PC-9 (cell line): ENCODE results near the gene CRTC1. TPM values are rescaled to one million over a fixed set of nuclear protein-coding genes. Genes with fewer than 3 reads are reported as not detected.

Source experiments
- BruUV-seq: library from RNA; stranded (reverse); fragments of 400-500 nt; replicated peaks from 2 replicates; lab custom pipeline; 2021; lab: Mats Ljungman, UMichigan
- CTCF ChIA-PET: fragments of 300-600 bp; sonication (Branson Sonifier 250); formaldehyde crosslinking; loops from one replicate; lab custom pipeline; 2022; ENCODE audit warnings: antibody characterized with exemption; lab: Charles Lee
- POLR2A ChIA-PET: fragments of 300-600 bp; sonication (Branson Sonifier 250); formaldehyde crosslinking; loops from one replicate; lab custom pipeline; 2022; ENCODE audit warnings: antibody characterized with exemption; ENCODE audit not compliant: unreplicated experiment; lab: Charles Lee
- DNase-seq, 2 experiments: peaks; one replicate each; pipeline versions ENCODE4 v3.0.0 to v3.0.0-alpha.2; 2015 to 2022; ENCODE audit warnings: mixed read lengths in 1 of 2
- H2AFZ ChIP-seq: fragments of 200-600 bp; sonication (generic); 2 replicates; pipeline ENCODE4 v1.8.1; 2017; ENCODE audit warnings: antibody characterized with exemption
- H3F3A ChIP-seq: fragments of 200-600 bp; sonication (generic); 2 replicates; pipeline ENCODE4 v1.8.1; 2017; ENCODE audit warnings: antibody characterized with exemption, mild to moderate bottlenecking, low read depth; ENCODE audit not compliant: insufficient read depth
- H3K27ac ChIP-seq: fragments of 200-600 bp; sonication (generic); 2 replicates; pipeline ENCODE4 v1.6.1; 2016; ENCODE audit warnings: mixed run types
- H3K27me3 ChIP-seq: fragments of 200-600 bp; sonication (generic); 2 replicates; pipeline ENCODE4 v1.6.1; 2016; ENCODE audit warnings: low read depth, mixed run types; ENCODE audit not compliant: insufficient read depth
- H3K36me3 ChIP-seq: fragments of 200-600 bp; sonication (generic); 2 replicates; pipeline ENCODE4 v1.6.1; 2016; ENCODE audit warnings: low read depth, mixed run types
- H3K4me1 ChIP-seq: fragments of 200-600 bp; sonication (generic); replicated peaks from 2 replicates; pipeline ENCODE4 v1.6.1; 2016; ENCODE audit warnings: mixed run types; ENCODE audit not compliant: insufficient read depth
- H3K4me2 ChIP-seq: fragments of 200-600 bp; sonication (generic); 2 replicates; pipeline ENCODE4 v1.6.1; 2017; ENCODE audit warnings: mixed run types
- H3K4me3 ChIP-seq: fragments of 200-600 bp; sonication (generic); 2 replicates; pipeline ENCODE4 v1.6.1; 2016; ENCODE audit warnings: mixed run types
- H3K79me2 ChIP-seq: fragments of 200-600 bp; sonication (generic); 2 replicates; pipeline ENCODE4 v1.6.1; 2017; ENCODE audit warnings: low read depth, mixed run types
- H3K9me2 ChIP-seq: fragments of 200-600 bp; sonication (generic); 2 replicates; pipeline ENCODE4 v1.8.1; 2017; ENCODE audit warnings: mild to moderate bottlenecking; ENCODE audit not compliant: insufficient read depth
- H3K9me3 ChIP-seq: fragments of 200-600 bp; sonication (generic); 2 replicates; pipeline ENCODE4 v1.8.1; 2016; ENCODE audit warnings: low read depth; ENCODE audit not compliant: insufficient read depth
- H4K20me1 ChIP-seq: fragments of 200-600 bp; sonication (generic); 2 replicates; pipeline ENCODE4 v1.8.1; 2017; ENCODE audit not compliant: insufficient read depth
- EZH2 ChIP-seq: fragments of 200-600 bp; sonication (generic); IDR thresholded peaks from 2 replicates; pipeline ENCODE4 v1.8.0; 2017; ENCODE audit warnings: antibody characterized with exemption, low read depth
- intact Hi-C: fragments of 100-400 bp; cut with micrococcal nuclease; formaldehyde crosslinking; loops from one replicate; pipeline ENCODE4 v1.10.0; 2022; ENCODE audit not compliant: unreplicated experiment
- total RNA-seq: library from RNA; stranded (reverse); gene quantifications from 2 replicates; pipeline ENCODE4 v1.2.3, GENCODE V29; 2021
- TF ChIP-seq, protein P1 (sequence below): fragments of 200-600 bp; sonication (generic); conservative IDR thresholded peaks from 2 replicates; pipeline ENCODE4 v1.6.1; 2017; ENCODE audit warnings: mixed run types, antibody characterized with exemption, mild to moderate bottlenecking, moderate library complexity

The CRTC1 gene
- total RNA-seq, 1 experiment from 2014 or later, result 16.6 TPM

DNA sequence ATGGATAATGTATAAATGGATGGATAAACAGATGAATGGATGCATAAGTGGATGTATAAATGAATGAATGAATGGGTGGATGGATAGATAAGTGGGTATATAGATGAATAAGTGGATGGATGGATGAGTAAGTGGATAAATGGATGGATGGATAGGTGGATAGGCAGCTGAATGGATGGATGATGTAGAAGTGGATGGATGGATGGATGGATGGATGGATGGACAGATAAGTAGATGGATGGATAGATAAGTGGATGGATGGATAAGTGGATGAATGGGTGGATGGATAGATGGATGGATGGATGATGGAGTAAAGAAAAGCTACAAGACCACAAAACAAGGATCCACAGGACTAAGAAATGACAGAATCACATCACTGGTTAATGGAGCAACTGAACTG is 116.6 kb downstream of the CRTC1 start:
- no peak for TF ChIP-seq EZH2
- TF ChIP-seq, protein P1, sequence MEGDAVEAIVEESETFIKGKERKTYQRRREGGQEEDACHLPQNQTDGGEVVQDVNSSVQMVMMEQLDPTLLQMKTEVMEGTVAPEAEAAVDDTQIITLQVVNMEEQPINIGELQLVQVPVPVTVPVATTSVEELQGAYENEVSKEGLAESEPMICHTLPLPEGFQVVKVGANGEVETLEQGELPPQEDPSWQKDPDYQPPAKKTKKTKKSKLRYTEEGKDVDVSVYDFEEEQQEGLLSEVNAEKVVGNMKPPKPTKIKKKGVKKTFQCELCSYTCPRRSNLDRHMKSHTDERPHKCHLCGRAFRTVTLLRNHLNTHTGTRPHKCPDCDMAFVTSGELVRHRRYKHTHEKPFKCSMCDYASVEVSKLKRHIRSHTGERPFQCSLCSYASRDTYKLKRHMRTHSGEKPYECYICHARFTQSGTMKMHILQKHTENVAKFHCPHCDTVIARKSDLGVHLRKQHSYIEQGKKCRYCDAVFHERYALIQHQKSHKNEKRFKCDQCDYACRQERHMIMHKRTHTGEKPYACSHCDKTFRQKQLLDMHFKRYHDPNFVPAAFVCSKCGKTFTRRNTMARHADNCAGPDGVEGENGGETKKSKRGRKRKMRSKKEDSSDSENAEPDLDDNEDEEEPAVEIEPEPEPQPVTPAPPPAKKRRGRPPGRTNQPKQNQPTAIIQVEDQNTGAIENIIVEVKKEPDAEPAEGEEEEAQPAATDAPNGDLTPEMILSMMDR, result no peak
- ChIA-PET POLR2A (no interaction called here), CTCF (no interaction called here)
- Histone ChIP-seq H3K27me3 (peaks cover 12% of the 10 kb centered on the region), H2AFZ (no peak overlapping the region), H3F3A (peaks cover 16% of the 10 kb centered on the region; the same call in 1 of the 2 replicates), H3K9me3 (no peaks in the 10 kb centered on the region), H3K4me1 (no peaks in the 10 kb centered on the region; the same call in 1 of the 2 replicates), H3K4me2 (no peak overlapping the region), H3K36me3 (no peaks in the 10 kb centered on the region), H3K27ac (no peak overlapping the region), H4K20me1 (no peaks in the 10 kb centered on the region), H3K9me2 (no peaks in the 10 kb centered on the region), H3K4me3 (no peak overlapping the region), H3K79me2 (no peaks in the 10 kb centered on the region)
- BruUV-seq, result no TSS peak
- no peak for DNase-seq
- intact Hi-C loops, result no loop called here

DNA sequence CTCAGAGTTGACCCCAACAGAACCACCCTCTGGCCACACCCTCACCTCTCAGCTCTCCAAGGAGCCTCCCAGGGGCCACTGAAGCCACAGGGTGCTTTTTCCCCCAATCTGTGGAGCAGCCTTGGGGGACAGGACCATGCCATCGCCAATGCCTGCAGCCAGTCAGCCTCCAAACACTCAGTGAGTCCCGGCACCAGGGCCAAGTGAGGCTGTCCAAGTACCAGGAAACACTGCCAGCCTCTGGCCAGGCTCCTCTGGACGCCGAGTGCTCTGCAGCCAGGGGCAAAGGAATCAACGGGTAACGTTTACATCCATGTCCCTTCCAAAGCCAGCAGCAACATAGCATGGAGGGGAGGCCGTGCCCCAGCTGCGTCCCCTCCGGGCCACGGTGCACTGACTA is 117.2 kb downstream of the CRTC1 start:
- Histone ChIP-seq H3K4me3 (no peak overlapping the region), H3K4me1 (no peaks in the 10 kb centered on the region; the same call in 1 of the 2 replicates), H3K4me2 (no peak overlapping the region), H3K27ac (no peak overlapping the region), H3K9me2 (no peaks in the 10 kb centered on the region), H4K20me1 (no peaks in the 10 kb centered on the region), H3K79me2 (no peaks in the 10 kb centered on the region), H3K9me3 (no peaks in the 10 kb centered on the region), H3K27me3 (peaks cover 12% of the 10 kb centered on the region), H3F3A (peaks cover 16% of the 10 kb centered on the region; the same call in 1 of the 2 replicates), H2AFZ (no peak overlapping the region), H3K36me3 (no peaks in the 10 kb centered on the region)
- ChIA-PET POLR2A (no interaction called here), CTCF (no interaction called here)
- BruUV-seq, result no TSS peak
- intact Hi-C loops, result no loop called here
- TF ChIP-seq, protein P1, result no peak
- TF ChIP-seq EZH2, result no peak
- DNase-seq, result peak in 1 of 2 experiments; percentile 30

- intact Hi-C loops, result no loop called here
- H3K27me3 ChIP-seq, result peaks cover 12% of the 10 kb centered on the region; the same call in 1 of the 2 replicates
- no peak overlapping the region for H3K4me2 ChIP-seq
- no peaks in the 10 kb centered on the region for H3K9me2 ChIP-seq
- no peaks in the 10 kb centered on the region for H3K9me3 ChIP-seq
- peak in 1 of 2 experiments; percentile 26 for DNase-seq
- H3K4me3 ChIP-seq, result no peak overlapping the region
- no peaks in the 10 kb centered on the region for H3K4me1 ChIP-seq
- no peak overlapping the region for H2AFZ ChIP-seq
- H3K27ac ChIP-seq, result no peak overlapping the region
- ChIA-PET CTCF (no interaction called here), POLR2A (no interaction called here)
- no peaks in the 10 kb centered on the region for H4K20me1 ChIP-seq
- no peak for TF ChIP-seq EZH2
- TF ChIP-seq, protein P1, result no peak
- BruUV-seq, result no TSS peak
- H3K79me2 ChIP-seq, result no peaks in the 10 kb centered on the region
- peaks cover 3% of the 10 kb centered on the region; the same call in 1 of the 2 replicates for H3F3A ChIP-seq
- no peaks in the 10 kb centered on the region for H3K36me3 ChIP-seq
These were observed 118.9 kb downstream of the CRTC1 start for GRCh38 chr19:18802354-18802753.
